HG03095 (cell line): Measurements from ENCODE around the gene ANAPC13.

Experiments
- ATAC-seq: cut with Tn5 transposase; IDR thresholded peaks from one replicate; pipeline ENCODE4 v1.9.1; 2021; ENCODE audit warnings: moderate library complexity; ENCODE audit not compliant: unreplicated experiment

The ANAPC13 gene

GRCh38 chr3:134483195-134483900 lies 2.4 kb downstream of the ANAPC13 start:
- no peak for ATAC-seq

- ATAC-seq = no peak
These were observed 3.2 kb downstream of the ANAPC13 start for GRCh38 chr3:134482622-134483021.

DNA sequence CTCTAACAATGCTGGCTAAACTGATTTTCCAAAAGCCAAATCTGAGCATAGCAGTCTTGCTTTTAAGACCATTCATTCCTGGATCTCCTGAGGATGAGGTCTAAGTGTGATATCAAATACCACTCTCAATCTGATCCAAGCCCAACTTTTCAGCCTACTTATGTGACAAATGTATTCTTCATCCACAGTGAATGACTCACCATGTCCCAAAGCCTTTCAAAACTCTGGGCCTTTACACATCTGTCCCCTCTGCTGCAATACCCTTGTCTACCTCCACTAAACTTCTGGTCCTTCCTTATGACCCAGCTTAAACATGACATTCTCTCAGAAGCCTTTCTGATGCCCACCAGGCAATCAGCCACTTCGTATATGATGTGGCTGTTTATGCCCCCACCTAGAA lies 4.6 kb downstream of the ANAPC13 start:
- ATAC-seq = no peak

DNA sequence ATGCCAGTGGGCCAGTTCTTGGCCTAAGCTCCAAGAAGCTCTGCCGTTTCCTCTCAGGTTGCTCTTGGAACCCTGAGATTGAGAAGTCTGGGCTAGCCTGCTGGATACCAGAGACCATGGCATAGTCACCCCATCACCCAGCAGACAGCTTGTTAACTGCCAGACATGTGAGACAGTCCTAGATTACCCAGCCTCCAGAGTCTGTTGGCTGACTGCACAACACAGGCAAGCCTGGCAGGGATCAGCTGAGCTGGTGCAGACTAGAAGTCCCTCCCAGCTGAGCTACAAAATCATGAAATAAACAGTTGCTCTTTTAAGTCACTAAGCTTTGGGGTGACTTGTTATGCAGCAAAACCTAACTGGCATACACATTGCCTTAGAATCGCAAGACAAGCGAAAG lies 5.2 kb downstream of the ANAPC13 start:
- ATAC-seq = no peak

GRCh38 chr3:134477938-134478337 lies 7.8 kb downstream of the ANAPC13 start:
- no peak for ATAC-seq

DNA sequence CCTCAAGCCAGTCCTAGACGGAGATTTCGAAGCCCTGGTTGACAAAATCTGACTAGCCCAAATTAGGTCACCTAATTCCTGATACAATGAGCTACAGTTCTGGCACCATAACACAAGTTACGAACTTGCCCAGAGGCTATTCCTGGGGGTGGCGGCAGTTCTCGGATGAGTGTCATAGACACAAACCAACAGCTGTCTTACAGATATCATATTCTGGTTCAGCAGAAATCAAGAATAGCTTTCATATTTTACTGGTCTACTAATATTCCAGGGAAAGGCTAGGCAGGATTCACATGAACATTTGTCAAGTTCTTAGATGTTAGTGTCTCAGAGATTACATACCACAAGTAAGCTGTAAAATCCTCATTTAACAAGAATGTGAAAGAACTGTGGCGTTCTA lies 8.8 kb downstream of the ANAPC13 start:
- no peak for ATAC-seq

- no peak for ATAC-seq
These were observed 9.5 kb downstream of the ANAPC13 start for GRCh38 chr3:134476306-134476705.

DNA sequence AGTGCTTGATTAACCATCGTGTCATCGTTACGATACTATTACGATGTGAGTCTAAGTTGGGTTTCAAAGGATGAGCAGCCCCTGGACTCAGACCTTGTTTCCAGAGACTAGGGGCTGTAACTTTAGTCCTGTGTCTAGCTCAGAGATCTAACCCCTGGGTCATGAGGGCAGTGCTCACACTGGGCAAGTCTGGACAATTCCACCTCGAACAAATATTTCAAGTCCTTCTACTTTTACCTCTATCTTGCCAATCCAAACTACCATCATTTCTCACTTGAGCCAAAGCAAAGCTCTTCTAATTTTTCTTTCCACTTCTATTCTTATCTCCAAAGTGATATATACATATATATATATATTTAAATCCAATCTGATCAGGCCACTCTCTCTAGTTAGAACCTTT lies 10.8 kb downstream of the ANAPC13 start:
- ATAC-seq = no peak

- no peak for ATAC-seq
These were observed 11.8 kb downstream of the ANAPC13 start for GRCh38 chr3:134473868-134474546.

GRCh38 chr3:134472831-134473230 lies 13.0 kb downstream of the ANAPC13 start:
- ATAC-seq = no peak

DNA sequence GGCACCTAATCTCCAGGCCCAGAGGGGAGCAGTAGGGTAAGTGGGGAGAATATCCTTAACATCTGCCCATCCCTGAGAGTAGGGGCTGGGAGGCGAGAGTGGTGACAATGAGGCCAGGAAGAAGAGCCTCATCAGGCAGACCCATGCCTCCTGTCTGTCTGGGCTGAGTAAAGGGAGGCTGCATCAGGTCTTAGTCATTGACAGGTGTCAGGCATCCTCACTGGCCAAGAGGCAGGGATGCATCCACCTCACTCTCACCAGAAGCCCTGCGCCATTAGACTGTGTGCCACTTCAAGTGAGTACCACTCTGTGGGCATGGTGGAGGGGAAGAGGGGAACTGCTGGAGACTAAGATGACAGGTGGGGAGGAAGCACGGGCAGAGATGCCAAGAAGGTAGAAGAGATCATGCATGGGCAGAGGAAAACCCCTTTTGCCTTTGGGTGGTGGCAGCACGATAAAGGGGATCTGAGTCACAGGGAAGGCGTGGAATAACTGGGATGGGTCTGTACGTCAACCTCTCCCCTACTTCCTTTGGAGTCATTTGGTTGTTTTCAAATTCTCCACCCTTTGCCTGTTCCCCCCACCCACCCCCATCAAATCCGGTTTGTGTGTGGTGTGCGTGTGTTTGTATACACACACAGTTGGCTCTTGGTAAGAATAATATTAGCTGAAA lies 14.1 kb downstream of the ANAPC13 start:
- no peak for ATAC-seq

GRCh38 chr3:134468519-134468918 lies 17.3 kb downstream of the ANAPC13 start:
- no peak for ATAC-seq

GRCh38 chr3:134466331-134466730 lies 19.5 kb downstream of the ANAPC13 start:
- ATAC-seq = no peak

- ATAC-seq = no peak
These were observed 21.0 kb downstream of the ANAPC13 start for GRCh38 chr3:134464689-134465365.

DNA sequence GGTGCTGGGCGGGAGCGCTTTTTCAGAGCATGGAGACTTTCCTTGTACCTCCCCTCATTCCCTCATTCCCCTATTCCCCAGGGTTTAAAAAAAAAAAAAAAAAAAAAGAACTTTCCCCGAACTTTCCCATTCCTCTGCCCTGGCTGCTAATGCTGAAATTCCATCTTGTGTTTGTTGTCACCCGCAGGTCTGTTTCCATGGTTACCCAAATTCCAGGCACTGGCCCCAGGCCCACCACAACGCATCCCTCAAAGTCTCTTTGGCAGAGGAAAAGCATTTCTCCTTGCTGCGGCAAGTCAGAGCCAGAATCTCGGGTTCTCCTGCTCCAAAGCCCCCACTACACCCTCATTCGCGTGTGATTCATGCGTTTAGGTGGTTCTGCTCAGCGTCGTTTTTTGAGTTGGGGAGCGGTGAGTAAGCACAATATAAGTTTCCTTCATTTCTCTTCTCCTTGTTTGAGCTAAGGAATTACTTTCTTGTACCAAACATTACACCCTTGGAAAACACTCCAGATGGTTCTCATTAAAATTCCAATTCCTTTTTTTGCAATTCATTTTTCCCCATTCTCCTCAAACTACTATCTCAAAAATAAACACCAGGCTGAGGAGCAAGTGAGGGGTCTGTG lies 21.6 kb downstream of the ANAPC13 start:
- ATAC-seq = no peak

DNA sequence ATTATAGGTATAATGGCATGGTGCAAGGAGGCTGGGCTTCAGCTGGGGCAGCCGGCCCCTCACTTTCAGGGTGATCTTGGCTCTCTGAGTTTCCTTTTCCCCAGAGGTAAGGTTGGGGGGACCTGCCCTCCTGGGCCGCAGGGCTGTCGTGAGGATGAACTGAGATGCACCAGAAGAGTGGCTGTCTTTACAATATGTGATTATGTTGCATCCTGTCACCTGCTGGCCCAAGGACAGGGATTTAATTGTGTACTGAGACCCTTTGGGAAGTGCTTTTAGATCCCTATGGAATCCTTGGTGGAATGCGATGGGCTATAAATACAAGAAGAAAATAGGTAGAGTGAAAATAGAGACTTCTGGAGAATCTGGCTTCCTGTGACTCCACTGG lies 22.1 kb downstream of the ANAPC13 start:
- ATAC-seq = no peak

DNA sequence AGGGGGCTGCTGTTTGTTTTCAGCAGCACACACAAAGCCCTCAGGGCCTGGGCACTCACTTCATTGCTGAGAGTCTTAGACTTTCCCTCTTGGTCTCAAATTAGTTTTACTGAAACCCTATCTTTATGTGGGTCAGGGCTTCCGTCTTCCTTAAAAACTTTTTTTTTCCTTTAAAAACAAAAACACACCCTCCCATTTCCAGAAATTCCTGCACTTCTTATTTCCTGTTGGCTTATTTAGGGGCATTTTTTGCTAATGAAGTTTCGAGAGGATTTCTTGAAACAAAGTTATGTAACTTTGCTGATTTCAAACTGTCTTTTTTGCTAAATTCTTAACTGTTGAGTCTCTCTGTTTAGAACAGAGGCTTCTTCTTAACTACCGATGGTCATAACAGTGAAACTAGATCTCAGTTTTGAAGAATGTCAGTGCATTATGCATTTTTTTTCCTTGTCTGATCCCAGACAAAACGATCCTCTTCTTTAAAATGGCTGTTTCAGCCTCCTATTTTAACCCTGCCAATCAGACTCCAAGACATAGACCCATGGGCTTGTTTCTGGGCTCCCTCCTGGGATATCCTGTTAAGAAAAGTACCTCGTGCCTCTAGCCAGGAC lies 23.3 kb downstream of the ANAPC13 start:
- no peak for ATAC-seq

GRCh38 chr3:134460965-134461364 lies 24.8 kb downstream of the ANAPC13 start:
- ATAC-seq = no peak

DNA sequence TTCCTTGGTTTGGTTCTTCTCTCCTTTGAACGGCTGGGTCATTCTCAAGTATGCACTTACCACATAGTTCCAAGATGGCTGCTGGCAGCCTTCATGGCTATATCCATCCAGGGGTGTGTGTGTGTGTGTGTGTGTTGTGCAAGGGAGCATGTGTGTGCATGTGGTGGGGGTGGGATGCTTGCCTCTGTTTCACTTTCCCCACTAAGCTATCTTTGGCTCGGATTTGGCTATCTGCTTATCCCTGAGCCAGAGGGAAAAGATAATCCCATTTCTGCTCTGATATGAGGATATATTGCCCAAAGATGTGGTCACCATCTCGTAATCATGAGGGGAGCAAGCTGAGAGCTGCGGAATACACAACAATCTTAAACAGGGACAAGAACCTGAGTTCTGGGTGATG lies 26.2 kb downstream of the ANAPC13 start:
- ATAC-seq = no peak

- no peak for ATAC-seq
These were observed 27.3 kb downstream of the ANAPC13 start for GRCh38 chr3:134458406-134458945.
